VCaP (cell line): ENCODE data around the gene MRFAP1.
"Not testable (repeated sequence)": the region's sequence is repeated elsewhere in the genome, so short reads cannot be mapped to it uniquely, and the experiment has no call there.

Source experiments
- H3K27ac ChIP-seq: fragments of 450-650 bp; 2 replicates; pipeline ENCODE4 v1.5.1; 2017
- CTCF ChIP-seq: fragments of 450-650 bp; conservative IDR thresholded peaks from 2 replicates; pipeline ENCODE4 v1.5.1; 2017; ENCODE audit warnings: mild to moderate bottlenecking, moderate library complexity

MRFAP1 gene

GRCh38 chr4:6641164-6641970 lies 882 bp downstream of the MRFAP1 start:
- no peak for TF ChIP-seq CTCF
- H3K27ac ChIP-seq: peak overlapping the region; percentile 95

- no peak for TF ChIP-seq CTCF
- peak overlapping the region; percentile 95 for H3K27ac ChIP-seq
These were observed 1.5 kb downstream of the MRFAP1 start for GRCh38 chr4:6641971-6642320.

- peak overlapping the region; percentile 95 for H3K27ac ChIP-seq
- TF ChIP-seq CTCF: no peak
These were observed 2.8 kb downstream of the MRFAP1 start for GRCh38 chr4:6643141-6643847.

GRCh38 chr4:6644792-6645530 lies 4.5 kb downstream of the MRFAP1 start:
- H3K27ac ChIP-seq: no peak overlapping the region
- no peak for TF ChIP-seq CTCF

- TF ChIP-seq CTCF: no peak
- no peak overlapping the region for H3K27ac ChIP-seq
These were observed 6.7 kb downstream of the MRFAP1 start for GRCh38 chr4:6647169-6647568.

GRCh38 chr4:6647582-6648230 lies 7.2 kb downstream of the MRFAP1 start:
- no peak overlapping the region for H3K27ac ChIP-seq
- no peak for TF ChIP-seq CTCF

- no peak for TF ChIP-seq CTCF
- no peak overlapping the region for H3K27ac ChIP-seq
These were observed 8.7 kb downstream of the MRFAP1 start for GRCh38 chr4:6649216-6649615.

GRCh38 chr4:6654211-6654610 lies 13.7 kb downstream of the MRFAP1 start:
- H3K27ac ChIP-seq: not testable (repeated sequence)

- H3K27ac ChIP-seq: not testable (repeated sequence)
These were observed 14.8 kb downstream of the MRFAP1 start for GRCh38 chr4:6655291-6655690.
